T-helper 1 cell treated with Interleukin-12 subunit alpha and Interleukin-12 subunit beta and Interleukin-4 antibody, amounts not matched to agents 30 μg/mL and 1 μg/mL, for 36 hours (primary cell): ENCODE measurements around the gene WDR3.

ENCODE experiments used
- H3K27ac Mint-ChIP-seq: one replicate; pipeline ENCODE4 v1.8.0; 2021; ENCODE audit warnings: mild to moderate bottlenecking, mixed read lengths
- H3K27me3 Mint-ChIP-seq: one replicate; pipeline ENCODE4 v1.8.0; 2021; ENCODE audit warnings: low read depth, mixed read lengths
- H3K36me3 Mint-ChIP-seq: one replicate; pipeline ENCODE4 v1.8.0; 2021; ENCODE audit warnings: low read depth, mixed read lengths
- H3K4me1 Mint-ChIP-seq: one replicate; pipeline ENCODE4 v1.8.0; 2021; ENCODE audit warnings: low read depth, mixed read lengths
- H3K4me3 Mint-ChIP-seq: one replicate; pipeline ENCODE4 v1.8.0; 2021; ENCODE audit warnings: mild to moderate bottlenecking, moderate library complexity, mixed read lengths
- H3K9me3 Mint-ChIP-seq: one replicate; pipeline ENCODE4 v1.8.0; 2021; ENCODE audit warnings: mixed read lengths

The WDR3 gene

DNA sequence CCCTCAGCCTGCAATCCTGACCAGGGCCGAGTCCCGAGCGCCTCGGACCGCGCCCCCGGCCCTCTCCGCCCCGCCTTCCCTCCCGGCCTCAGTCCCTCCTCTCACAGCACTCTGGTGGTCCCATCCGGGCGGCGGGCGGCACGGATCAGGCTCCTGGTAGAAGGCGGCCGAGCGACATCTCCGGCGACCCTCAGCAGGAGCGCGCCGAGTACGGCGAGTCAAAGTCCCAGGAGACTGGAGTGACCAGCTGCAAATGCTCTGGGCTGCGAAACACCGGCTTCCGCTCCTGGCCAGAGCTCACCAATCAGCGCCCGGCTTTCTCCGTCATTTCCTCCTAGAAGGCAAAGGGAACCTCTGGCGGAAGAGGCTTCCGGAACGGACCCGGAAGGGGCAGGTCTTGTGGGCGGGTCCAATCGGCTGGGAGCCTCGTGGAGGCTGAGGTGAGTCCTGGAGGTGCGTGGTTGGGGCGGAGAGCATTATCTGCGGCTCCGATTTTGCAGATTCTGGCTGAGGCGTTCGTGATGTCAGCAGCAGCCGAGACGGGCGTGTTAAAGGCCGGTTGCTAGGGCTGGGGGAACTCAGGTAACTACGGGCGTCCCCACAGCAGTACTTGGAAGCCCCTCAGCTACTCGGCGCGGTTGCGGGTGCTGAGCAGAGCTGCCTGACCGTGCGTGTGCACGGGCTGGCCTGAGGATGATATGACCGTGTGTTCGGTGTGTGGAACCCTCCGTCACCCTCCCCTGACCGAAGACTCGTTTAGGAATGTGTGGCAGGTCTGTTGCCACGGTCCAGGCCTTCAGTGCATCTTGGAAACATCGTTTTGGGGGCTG lies at the start of gene WDR3, which contains the start of gene GDAP2:
TSS of gene WDR3 (plus strand) at position 397 of the 830 bp plus-strand sequence. CDS start 3,581 bp downstream, outside the sequence.
TSS of gene GDAP2 (minus strand) at position 279 of the 830 bp plus-strand sequence. CDS start 9,264 bp downstream, outside the sequence.
- H3K27ac Mint-ChIP-seq = peak within 1 kb of the TSS; percentile 91
- peaks cover 45% of the 10 kb centered on the region for H3K4me1 Mint-ChIP-seq
- peaks cover 5% of the 10 kb centered on the region for H3K27me3 Mint-ChIP-seq
- no peaks in the 10 kb centered on the region for H3K9me3 Mint-ChIP-seq
- peaks cover 21% of the 10 kb centered on the region for H3K36me3 Mint-ChIP-seq
- peak within 1 kb of the TSS; percentile 97 for H3K4me3 Mint-ChIP-seq

DNA sequence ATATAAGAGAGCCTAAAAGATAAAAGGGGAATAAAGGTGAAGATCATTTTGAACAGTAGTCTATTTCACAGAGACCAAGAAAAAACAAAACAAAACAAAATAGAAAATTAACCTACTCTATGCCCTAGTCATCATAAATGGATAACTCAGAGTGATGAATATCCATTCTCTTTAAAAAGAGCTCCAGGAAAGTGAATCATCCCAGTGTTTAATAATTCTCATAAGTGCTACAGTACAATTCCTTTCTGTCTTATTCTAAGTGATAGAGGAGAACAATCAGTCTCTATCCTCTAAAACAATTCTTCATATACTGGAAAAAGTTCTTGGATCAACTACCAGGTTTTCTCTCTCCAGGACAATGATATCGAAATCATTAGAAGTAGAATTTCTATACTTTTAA lies 45.9 kb upstream of the WDR3 start:
- Mint-ChIP-seq H3K27ac (no peak overlapping the region), H3K27me3 (no peaks in the 10 kb centered on the region)

DNA sequence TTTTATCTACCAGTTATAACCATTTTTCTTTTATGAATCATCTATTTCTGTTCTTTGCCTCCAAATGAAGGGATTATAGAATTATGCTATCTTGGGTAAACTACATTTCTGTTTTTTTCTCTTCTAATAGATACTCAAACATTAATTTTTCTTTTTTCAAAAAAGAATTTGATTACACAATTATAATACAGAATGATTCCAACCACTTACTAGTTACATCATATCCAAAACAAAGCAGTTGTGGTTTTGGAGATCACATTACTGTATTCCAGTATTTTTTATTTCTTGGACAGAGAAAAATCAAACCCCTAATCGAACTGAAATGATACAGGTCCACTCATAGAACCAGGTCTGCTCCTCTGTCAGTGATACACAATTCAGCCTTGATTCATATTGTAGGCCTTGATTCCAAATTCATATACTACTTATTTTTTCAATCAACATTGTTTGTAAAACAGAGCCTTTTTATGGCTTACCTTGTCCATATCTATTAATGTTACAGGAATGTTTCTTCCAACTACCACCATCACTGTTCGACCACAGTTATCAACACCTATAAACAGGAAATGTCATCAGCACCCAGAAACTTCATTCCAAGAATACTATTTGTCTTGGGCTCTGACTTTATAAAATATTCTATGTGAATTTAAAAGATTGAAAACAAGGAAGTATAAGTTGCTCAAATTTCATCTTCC lies 43.3 kb upstream of the WDR3 start:
- Mint-ChIP-seq H3K36me3 (peaks cover 12% of the 10 kb centered on the region), H3K9me3 (no peaks in the 10 kb centered on the region), H3K4me1 (peaks cover 4% of the 10 kb centered on the region), H3K4me3 (no peak overlapping the region), H3K27me3 (no peaks in the 10 kb centered on the region), H3K27ac (no peak overlapping the region)

More for the DNA sequence above, 45.9 kb upstream of the WDR3 start:
- Mint-ChIP-seq H3K9me3 (no peaks in the 10 kb centered on the region), H3K36me3 (peaks cover 19% of the 10 kb centered on the region), H3K4me1 (peaks cover 4% of the 10 kb centered on the region), H3K4me3 (no peak overlapping the region)

DNA sequence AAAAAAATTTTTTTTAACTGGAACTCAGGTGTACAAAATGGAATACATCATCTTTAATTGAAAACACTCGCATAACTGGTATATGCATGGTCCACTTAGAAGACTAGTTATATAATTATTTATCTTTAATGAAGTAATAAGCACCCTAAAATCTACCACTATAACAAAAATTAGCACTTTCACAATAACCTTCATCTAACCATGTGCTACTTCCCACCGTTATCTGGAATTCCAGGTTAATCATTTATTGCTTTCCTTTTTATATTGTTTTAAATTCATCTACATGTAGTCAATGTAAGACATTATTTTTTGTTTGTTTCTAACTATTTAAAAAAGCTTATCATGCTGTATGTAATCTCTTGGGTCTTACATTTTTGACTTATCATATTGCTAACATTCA lies 39.1 kb upstream of the WDR3 start:
- Mint-ChIP-seq H3K4me3 (no peak overlapping the region), H3K9me3 (no peaks in the 10 kb centered on the region), H3K27ac (no peak overlapping the region), H3K4me1 (peaks cover 5% of the 10 kb centered on the region), H3K27me3 (no peaks in the 10 kb centered on the region), H3K36me3 (peaks cover 6% of the 10 kb centered on the region)

DNA sequence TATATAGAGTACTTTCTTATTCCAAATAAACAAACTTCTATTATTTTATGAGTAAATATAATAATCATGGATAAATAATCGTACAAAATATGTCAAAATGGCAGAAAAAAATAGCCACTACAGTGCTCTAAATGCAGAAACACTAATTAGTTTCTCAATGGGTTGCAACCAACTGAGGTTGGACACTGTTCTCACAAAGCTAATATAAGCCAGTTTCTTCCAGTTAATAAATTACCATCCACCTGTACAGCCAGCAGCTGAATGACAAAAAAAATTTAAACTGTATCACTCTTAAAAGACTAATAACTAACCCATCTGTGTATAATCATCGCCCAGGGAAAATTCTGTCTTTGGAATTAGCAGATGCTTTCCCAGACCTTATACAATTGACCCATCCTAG lies 37.0 kb upstream of the WDR3 start:
- no peaks in the 10 kb centered on the region for H3K27me3 Mint-ChIP-seq
- H3K4me1 Mint-ChIP-seq = peaks cover 1% of the 10 kb centered on the region
- H3K27ac Mint-ChIP-seq = no peak overlapping the region
- no peaks in the 10 kb centered on the region for H3K9me3 Mint-ChIP-seq
- H3K36me3 Mint-ChIP-seq = peaks cover 9% of the 10 kb centered on the region
- no peak overlapping the region for H3K4me3 Mint-ChIP-seq

DNA sequence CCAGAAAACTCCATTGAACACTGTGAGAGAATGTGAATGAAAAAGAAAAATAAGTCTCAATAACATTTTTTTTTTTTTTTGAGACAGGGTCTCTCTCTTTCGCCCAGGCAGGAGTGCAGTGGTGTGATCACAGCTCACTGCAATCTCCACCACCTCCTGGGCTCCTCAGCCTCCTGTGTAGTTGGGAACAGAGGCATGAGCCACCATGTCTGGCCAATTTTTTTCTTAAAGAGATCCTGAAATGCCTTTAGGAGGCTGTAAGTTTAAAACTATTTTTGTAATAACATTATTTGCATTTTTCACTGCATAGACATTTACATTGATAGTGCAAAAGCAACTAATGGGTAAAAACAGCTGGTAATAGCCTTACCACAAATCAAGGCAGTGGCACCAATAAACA lies 35.5 kb upstream of the WDR3 start:
- Mint-ChIP-seq H3K27me3 (no peaks in the 10 kb centered on the region), H3K4me1 (peaks cover 1% of the 10 kb centered on the region), H3K36me3 (peaks cover 13% of the 10 kb centered on the region), H3K9me3 (no peaks in the 10 kb centered on the region), H3K27ac (no peak overlapping the region), H3K4me3 (no peak overlapping the region)

DNA sequence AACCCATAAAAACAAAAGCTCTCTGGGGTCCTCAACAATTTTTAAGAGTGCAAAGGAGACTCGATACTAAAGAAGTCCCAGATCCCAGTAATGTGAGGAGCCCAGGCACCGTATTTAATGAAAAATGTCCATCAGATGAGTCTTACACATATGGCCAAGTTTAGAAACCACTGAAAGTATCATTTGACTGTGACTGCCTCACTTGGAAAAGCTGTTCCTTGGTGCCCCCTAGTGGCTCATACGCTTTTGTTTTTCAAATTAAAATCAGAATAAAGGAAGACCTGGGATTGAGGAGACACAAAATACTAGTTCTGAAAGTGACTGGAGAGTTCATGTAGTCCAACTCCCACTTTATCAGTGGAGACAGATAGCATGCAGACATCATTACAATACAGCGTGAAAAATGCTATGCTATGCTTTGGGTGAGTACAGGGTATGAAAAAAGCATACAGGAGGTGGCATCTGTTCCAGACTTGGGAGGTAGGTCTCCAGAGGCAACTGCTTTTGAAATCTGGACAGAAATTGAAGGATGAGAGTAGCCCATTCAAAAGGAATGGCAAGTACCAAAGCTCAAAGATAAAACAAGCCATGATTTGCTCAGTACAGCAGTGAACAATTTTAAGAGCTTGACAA lies 33.9 kb upstream of the WDR3 start:
- Mint-ChIP-seq H3K4me1 (peaks cover 1% of the 10 kb centered on the region), H3K36me3 (peaks cover 13% of the 10 kb centered on the region), H3K27ac (no peak overlapping the region), H3K9me3 (no peaks in the 10 kb centered on the region), H3K27me3 (no peaks in the 10 kb centered on the region), H3K4me3 (no peak overlapping the region)

DNA sequence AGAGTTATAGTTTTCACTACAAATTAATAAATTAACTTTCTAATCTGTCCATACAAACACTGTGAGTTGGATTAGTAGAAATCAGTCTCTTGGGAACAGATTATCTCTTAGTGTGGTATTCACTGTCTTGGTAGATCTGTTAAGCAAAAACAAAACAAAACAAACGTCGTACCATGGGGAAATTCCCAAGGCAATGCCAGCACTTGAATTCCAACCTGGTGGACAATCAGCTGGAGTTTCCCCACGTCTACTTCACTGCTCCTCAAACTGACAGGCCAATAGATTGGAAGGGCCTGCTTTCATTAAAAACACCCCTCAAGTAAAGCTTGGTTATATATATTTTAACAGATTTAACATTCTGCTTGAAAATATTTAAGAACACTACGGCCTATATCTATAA lies 32.0 kb upstream of the WDR3 start:
- no peak overlapping the region for H3K27ac Mint-ChIP-seq
- no peaks in the 10 kb centered on the region for H3K9me3 Mint-ChIP-seq
- H3K27me3 Mint-ChIP-seq = no peaks in the 10 kb centered on the region
- peaks cover 1% of the 10 kb centered on the region for H3K4me1 Mint-ChIP-seq
- no peak overlapping the region for H3K4me3 Mint-ChIP-seq
- peaks cover 24% of the 10 kb centered on the region for H3K36me3 Mint-ChIP-seq

DNA sequence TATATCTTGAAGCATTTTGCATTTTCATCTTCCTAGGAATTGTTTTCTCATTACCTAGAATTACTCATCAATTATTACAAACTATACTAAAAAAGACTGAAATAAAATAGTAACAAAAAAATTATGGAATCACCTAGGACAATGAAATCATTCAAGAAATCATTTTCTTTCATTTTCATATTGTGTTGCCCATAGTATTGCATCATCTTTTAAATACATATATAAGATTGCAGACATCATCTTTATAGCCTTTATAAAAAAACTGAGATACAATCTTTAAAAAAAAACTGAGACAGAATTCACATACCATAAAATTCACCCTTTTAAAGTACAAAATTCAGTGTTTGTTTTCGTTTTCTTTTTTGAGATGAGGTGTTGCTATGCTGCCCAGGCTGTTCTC lies 29.7 kb upstream of the WDR3 start:
- Mint-ChIP-seq H3K27me3 (no peaks in the 10 kb centered on the region), H3K27ac (no peak overlapping the region), H3K4me3 (no peak overlapping the region), H3K36me3 (peaks cover 31% of the 10 kb centered on the region), H3K4me1 (peaks cover 1% of the 10 kb centered on the region), H3K9me3 (no peaks in the 10 kb centered on the region)

DNA sequence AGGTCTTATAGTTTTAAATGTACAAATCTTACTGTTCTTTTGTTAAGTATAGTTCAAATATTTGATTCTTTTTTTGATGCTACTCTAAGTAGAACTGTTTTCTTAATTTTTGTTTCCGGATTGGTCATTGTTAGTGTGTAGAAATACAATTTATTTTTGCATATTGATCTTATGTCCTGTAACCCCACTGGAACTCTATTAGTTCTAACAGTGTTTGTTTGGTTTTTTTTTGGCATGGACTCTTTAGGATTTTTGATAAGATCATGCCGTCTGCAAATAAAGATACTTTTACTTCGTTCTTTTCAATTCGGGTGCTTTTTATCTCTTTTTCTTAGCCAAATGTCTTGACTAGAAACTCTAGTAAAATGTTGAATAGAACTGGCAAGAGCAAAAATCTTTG lies 26.6 kb upstream of the WDR3 start:
- no peaks in the 10 kb centered on the region for H3K27me3 Mint-ChIP-seq
- no peak overlapping the region for H3K27ac Mint-ChIP-seq
- no peak overlapping the region for H3K4me3 Mint-ChIP-seq
- H3K9me3 Mint-ChIP-seq = no peaks in the 10 kb centered on the region
- peaks cover 4% of the 10 kb centered on the region for H3K4me1 Mint-ChIP-seq
- peaks cover 38% of the 10 kb centered on the region for H3K36me3 Mint-ChIP-seq

DNA sequence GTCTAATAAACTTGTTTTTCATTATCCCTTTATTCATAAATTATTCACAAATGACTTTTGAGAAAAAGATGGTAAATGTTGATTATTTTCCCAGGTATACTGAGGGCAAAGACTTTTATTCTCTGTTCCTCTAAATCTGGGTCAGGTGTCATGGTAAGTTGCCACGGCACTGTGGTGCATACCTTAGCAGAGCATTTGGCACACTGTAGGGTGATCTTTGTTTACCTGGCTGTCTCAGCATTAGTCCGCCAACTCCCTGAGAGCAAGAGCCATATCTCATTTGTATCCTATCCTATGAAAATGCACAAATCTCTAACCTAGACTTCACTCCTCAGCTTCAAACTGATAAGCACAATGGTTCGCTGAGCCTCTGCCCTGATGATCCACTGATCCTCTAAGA lies 25.1 kb upstream of the WDR3 start:
- no peaks in the 10 kb centered on the region for H3K27me3 Mint-ChIP-seq
- peaks cover 34% of the 10 kb centered on the region for H3K36me3 Mint-ChIP-seq
- no peak overlapping the region for H3K27ac Mint-ChIP-seq
- no peak overlapping the region for H3K4me3 Mint-ChIP-seq
- H3K9me3 Mint-ChIP-seq = no peaks in the 10 kb centered on the region
- peaks cover 4% of the 10 kb centered on the region for H3K4me1 Mint-ChIP-seq

DNA sequence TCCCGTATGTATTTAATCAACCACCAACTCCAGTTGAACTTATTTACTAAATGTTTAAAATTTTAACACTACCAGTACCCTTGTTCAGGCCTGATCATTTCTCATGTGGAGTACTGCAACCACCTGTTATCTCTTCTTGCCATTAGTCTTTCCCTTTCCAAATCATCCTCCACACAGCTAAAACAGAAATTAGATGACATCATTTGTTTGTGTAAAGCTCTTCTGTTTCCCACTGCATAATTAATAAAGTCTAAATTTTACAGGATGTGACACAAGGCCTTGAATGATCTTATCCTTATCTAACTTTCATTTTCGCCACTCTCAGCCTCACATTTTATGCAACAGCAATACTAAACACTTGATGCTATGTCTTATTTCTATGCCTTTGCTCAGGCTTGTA lies 24.5 kb upstream of the WDR3 start:
- no peak overlapping the region for H3K27ac Mint-ChIP-seq
- H3K9me3 Mint-ChIP-seq = no peaks in the 10 kb centered on the region
- no peak overlapping the region for H3K4me3 Mint-ChIP-seq
- H3K4me1 Mint-ChIP-seq = peaks cover 4% of the 10 kb centered on the region
- H3K27me3 Mint-ChIP-seq = no peaks in the 10 kb centered on the region
- H3K36me3 Mint-ChIP-seq = peaks cover 34% of the 10 kb centered on the region

DNA sequence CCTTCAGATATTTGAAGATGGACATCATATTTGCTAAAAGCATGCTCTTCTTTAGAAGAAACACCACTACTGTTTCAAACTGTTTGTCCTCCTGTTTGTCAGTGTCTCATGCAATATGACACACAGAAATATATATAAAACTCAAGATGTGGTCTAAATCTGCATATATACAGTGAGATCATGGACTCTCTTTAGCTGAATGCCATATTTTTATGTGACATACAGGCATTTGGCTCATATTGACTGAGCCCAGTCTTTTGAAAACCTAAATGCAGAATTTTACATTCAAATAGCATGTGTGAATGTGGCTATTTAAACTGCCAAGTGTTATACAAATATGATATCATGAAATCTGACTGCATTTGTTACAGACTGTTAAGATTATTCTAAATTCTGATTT lies 18.5 kb upstream of the WDR3 start:
- H3K4me3 Mint-ChIP-seq = no peak overlapping the region
- peaks cover 13% of the 10 kb centered on the region for H3K9me3 Mint-ChIP-seq
- H3K4me1 Mint-ChIP-seq = peaks cover 5% of the 10 kb centered on the region
- H3K27me3 Mint-ChIP-seq = no peaks in the 10 kb centered on the region
- H3K27ac Mint-ChIP-seq = no peak overlapping the region
- peaks cover 39% of the 10 kb centered on the region for H3K36me3 Mint-ChIP-seq

DNA sequence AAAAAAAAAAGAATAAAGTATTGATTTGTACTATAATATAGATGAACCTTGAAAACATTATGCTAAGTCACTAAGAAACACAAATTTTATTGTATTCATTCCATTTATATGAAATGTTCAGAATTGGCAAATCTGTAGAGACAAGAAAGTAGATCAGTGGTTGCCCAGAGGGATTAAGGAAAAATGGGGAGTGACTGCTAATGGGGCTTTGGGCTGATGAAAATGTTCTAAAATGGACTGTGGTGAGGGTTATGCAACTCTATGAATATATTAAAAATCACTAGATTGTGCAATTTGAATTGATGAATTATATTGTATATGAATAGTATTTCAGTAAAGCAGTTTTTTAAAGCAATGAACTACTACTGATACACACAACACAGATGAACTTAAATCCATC lies 10.2 kb upstream of the WDR3 start:
- Mint-ChIP-seq H3K4me3 (no peak overlapping the region), H3K27me3 (no peaks in the 10 kb centered on the region), H3K9me3 (peaks cover 7% of the 10 kb centered on the region)

DNA sequence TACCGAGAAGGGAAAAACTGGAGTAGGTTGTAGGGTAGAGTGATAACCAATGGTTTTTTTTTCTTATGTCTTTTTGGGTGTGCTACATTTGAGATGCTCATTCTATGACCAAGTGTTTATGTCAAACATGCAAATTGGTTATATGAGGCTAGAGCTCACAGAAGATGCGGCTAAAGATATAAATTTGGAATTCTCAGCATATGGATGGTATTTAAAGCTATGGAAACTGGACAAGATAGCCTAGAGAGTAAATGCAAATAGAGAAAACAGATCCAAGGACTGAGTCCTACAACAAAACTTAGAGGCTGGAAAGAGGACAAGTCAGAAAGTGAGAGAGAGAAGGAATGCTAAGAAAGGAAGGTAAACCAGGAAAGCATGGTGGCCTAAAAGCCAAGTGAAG lies 7.5 kb upstream of the WDR3 start:
- peaks cover 7% of the 10 kb centered on the region for H3K4me1 Mint-ChIP-seq

More for the DNA sequence above, 10.2 kb upstream of the WDR3 start:
- H3K36me3 Mint-ChIP-seq = peaks cover 24% of the 10 kb centered on the region
- no peak overlapping the region for H3K27ac Mint-ChIP-seq
- peaks cover 2% of the 10 kb centered on the region for H3K4me1 Mint-ChIP-seq

More for the DNA sequence above, 7.5 kb upstream of the WDR3 start:
- H3K9me3 Mint-ChIP-seq = no peaks in the 10 kb centered on the region
- no peak overlapping the region for H3K4me3 Mint-ChIP-seq
- peaks cover 4% of the 10 kb centered on the region for H3K27me3 Mint-ChIP-seq
- no peak overlapping the region for H3K27ac Mint-ChIP-seq
- H3K36me3 Mint-ChIP-seq = peaks cover 8% of the 10 kb centered on the region
